ENCODE results near the gene TSC22D3. TPM values are rescaled to one million over a fixed set of nuclear protein-coding genes. Genes with fewer than 3 reads are reported as not detected.
"Not testable (repeated sequence)": the region's sequence is repeated elsewhere in the genome, so short reads cannot be mapped to it uniquely, and the experiment has no call there.

Gene TSC22D3
- total RNA-seq, 1 donor = 57.2 TPM

DNA sequence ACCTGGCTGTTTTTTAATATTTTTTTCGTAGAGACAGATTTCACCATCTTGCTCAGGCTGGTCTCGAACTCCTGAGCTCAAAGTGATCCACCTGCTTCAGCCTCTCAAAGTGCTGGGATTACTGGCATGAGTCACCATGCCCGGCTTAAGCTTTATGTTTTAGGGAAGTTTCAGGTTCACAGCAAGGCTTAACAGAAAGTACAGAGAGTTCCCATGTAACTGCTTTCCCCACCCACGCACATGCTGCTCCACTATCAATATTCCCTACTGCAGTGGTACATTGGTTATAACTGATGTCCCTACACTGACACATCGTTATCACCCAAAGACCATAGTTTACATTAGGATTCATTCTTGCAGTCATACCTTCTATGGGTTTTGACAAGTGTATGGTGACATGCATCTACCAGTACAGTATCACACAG, 84.6 kb downstream of the TSC22D3 start:
- Histone ChIP-seq H3K4me1 (ENCODE audit: insufficient read depth, low read length) (no peaks in the 10 kb centered on the region), H3K4me3 (ENCODE audit: insufficient read depth, low read length) (no peak overlapping the region), H3K4me2 (ENCODE audit: insufficient read depth, low read length) (no peak overlapping the region), H3K79me2 (ENCODE audit: insufficient read depth, low read length) (no peaks in the 10 kb centered on the region), H3K27ac (ENCODE audit: low read depth, low read length) (no peak overlapping the region), H2AFZ (ENCODE audit: low read length) (no peak overlapping the region), H3K36me3 (ENCODE audit: insufficient read depth, low read length) (no peaks in the 10 kb centered on the region), H3K27me3 (ENCODE audit: insufficient read depth, low read length) (peaks cover 19% of the 10 kb centered on the region), H4K20me1 (ENCODE audit: insufficient read depth, low read length) (no peaks in the 10 kb centered on the region), H3K9me3 (ENCODE audit: low read depth, low read length) (no peaks in the 10 kb centered on the region)
- DNase-seq (ENCODE audit: insufficient read length, low spot score, missing footprints) = no peak
- TF ChIP-seq, protein P1, sequence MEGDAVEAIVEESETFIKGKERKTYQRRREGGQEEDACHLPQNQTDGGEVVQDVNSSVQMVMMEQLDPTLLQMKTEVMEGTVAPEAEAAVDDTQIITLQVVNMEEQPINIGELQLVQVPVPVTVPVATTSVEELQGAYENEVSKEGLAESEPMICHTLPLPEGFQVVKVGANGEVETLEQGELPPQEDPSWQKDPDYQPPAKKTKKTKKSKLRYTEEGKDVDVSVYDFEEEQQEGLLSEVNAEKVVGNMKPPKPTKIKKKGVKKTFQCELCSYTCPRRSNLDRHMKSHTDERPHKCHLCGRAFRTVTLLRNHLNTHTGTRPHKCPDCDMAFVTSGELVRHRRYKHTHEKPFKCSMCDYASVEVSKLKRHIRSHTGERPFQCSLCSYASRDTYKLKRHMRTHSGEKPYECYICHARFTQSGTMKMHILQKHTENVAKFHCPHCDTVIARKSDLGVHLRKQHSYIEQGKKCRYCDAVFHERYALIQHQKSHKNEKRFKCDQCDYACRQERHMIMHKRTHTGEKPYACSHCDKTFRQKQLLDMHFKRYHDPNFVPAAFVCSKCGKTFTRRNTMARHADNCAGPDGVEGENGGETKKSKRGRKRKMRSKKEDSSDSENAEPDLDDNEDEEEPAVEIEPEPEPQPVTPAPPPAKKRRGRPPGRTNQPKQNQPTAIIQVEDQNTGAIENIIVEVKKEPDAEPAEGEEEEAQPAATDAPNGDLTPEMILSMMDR (IDR thresholded peaks at IDR 0.05; ENCODE audit: extremely low read depth, low read depth, low read length) = no peak

DNA sequence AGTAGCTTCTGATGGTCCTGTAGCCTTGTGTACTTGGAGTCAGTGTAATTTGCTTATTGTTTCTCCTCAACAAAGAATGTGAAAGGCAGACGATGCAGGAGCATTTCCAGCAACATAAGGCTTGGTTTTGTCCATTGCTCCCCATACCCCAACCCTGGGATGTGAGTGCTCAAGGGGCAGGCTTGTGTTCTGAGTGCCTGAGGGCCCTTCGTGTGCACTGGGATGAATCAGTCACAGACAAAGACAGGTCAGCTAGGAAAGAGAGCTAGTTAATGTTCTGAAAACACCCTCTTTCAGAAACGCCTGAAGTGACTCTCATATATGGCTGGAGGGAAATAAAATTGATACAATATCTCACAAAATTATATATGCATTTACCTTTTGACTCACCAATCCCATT, 88.1 kb downstream of the TSC22D3 start:
- Histone ChIP-seq H3K4me1 (ENCODE audit: insufficient read depth, low read length) (no peaks in the 10 kb centered on the region), H2AFZ (ENCODE audit: low read length) (no peak overlapping the region), H3K79me2 (ENCODE audit: insufficient read depth, low read length) (no peaks in the 10 kb centered on the region), H3K9me3 (ENCODE audit: low read depth, low read length) (no peaks in the 10 kb centered on the region), H3K4me2 (ENCODE audit: insufficient read depth, low read length) (no peak overlapping the region), H3K27me3 (ENCODE audit: insufficient read depth, low read length) (peaks cover 13% of the 10 kb centered on the region), H4K20me1 (ENCODE audit: insufficient read depth, low read length) (no peaks in the 10 kb centered on the region), H3K36me3 (ENCODE audit: insufficient read depth, low read length) (no peaks in the 10 kb centered on the region), H3K4me3 (ENCODE audit: insufficient read depth, low read length) (no peak overlapping the region), H3K27ac (ENCODE audit: low read depth, low read length) (no peak overlapping the region)
- DNase-seq (ENCODE audit: insufficient read length, low spot score, missing footprints) = no peak
- TF ChIP-seq, protein P1 (IDR thresholded peaks at IDR 0.05; ENCODE audit: extremely low read depth, low read depth, low read length) = no peak

DNA sequence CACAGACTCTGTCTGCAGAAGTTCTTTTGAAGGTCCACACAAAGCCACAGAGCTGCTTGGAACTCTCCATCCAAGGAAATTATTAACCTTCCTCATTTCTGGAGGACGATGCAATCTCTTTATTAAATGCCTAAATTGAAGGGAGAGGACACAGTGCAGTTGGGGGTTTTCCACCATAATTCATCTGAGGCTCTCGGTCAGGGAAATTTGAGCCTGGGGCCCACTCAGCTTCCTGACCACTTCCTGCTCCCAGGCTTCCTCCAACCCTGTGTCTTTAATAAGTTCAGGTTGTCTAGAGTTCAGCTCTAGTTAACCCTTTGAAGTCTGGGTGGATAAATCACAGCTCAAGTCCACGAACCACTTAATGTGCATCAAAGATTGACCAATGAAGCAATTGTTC, 88.8 kb downstream of the TSC22D3 start:
- TF ChIP-seq, protein P1 (IDR thresholded peaks at IDR 0.05; ENCODE audit: extremely low read depth, low read depth, low read length) = no peak
- no peak overlapping the region for H2AFZ ChIP-seq (ENCODE audit: low read length)
- H3K36me3 ChIP-seq (ENCODE audit: insufficient read depth, low read length) = no peaks in the 10 kb centered on the region
- DNase-seq (ENCODE audit: insufficient read length, low spot score, missing footprints) = no peak
- H4K20me1 ChIP-seq (ENCODE audit: insufficient read depth, low read length) = no peaks in the 10 kb centered on the region
- peaks cover 13% of the 10 kb centered on the region for H3K27me3 ChIP-seq (ENCODE audit: insufficient read depth, low read length)
- no peak overlapping the region for H3K27ac ChIP-seq (ENCODE audit: low read depth, low read length)
- no peaks in the 10 kb centered on the region for H3K9me3 ChIP-seq (ENCODE audit: low read depth, low read length)
- no peaks in the 10 kb centered on the region for H3K79me2 ChIP-seq (ENCODE audit: insufficient read depth, low read length)
- H3K4me1 ChIP-seq (ENCODE audit: insufficient read depth, low read length) = no peaks in the 10 kb centered on the region
- H3K4me3 ChIP-seq (ENCODE audit: insufficient read depth, low read length) = no peak overlapping the region
- no peak overlapping the region for H3K4me2 ChIP-seq (ENCODE audit: insufficient read depth, low read length)

DNA sequence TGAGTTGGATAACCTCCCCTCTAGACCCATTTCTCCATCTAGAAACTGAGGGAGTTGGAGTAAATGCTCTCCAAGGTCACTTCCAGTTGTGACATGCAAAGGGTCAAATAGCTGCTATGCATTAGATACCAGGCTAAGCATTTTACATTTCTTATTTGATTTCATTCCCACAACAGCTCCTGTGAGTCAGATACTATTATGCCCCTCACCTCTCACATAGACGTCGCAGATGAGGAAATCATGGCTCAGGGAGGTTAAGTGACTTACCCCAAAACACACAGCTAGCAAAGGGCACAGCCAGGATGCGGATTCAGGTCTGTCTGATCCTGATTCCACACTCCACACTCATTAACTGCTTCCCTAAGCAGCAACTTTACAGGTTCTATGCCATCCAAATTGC, 89.6 kb downstream of the TSC22D3 start:
- Histone ChIP-seq H3K4me1 (ENCODE audit: insufficient read depth, low read length) (no peaks in the 10 kb centered on the region), H3K9me3 (ENCODE audit: low read depth, low read length) (no peaks in the 10 kb centered on the region), H3K27ac (ENCODE audit: low read depth, low read length) (no peak overlapping the region), H3K27me3 (ENCODE audit: insufficient read depth, low read length) (peaks cover 13% of the 10 kb centered on the region), H3K4me3 (ENCODE audit: insufficient read depth, low read length) (no peak overlapping the region), H2AFZ (ENCODE audit: low read length) (no peak overlapping the region), H3K4me2 (ENCODE audit: insufficient read depth, low read length) (no peak overlapping the region), H3K36me3 (ENCODE audit: insufficient read depth, low read length) (no peaks in the 10 kb centered on the region), H3K79me2 (ENCODE audit: insufficient read depth, low read length) (no peaks in the 10 kb centered on the region), H4K20me1 (ENCODE audit: insufficient read depth, low read length) (no peaks in the 10 kb centered on the region)
- TF ChIP-seq, protein P1 (IDR thresholded peaks at IDR 0.05; ENCODE audit: extremely low read depth, low read depth, low read length) = no peak
- DNase-seq (ENCODE audit: insufficient read length, low spot score, missing footprints) = no peak

DNA sequence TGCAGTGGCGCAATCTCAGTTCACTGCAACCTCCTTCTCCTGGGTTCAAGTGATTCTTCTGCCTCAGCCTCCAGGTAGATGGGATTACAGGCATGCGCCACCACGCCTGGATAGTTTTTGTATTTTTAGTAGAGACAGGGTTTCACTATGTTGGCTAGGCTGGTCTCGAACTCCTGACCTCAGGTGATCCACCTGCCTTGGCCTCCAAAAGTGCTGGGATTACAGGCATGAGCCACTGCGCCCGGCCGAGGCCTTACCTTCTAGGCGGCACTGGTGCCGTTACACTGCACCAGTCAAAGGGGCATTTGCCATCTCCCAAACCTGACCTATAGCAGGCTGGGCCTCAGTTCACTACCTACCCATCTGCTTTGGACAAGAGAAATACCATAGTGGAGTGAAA, 90.0 kb downstream of the TSC22D3 start:
- H3K27ac ChIP-seq (ENCODE audit: low read depth, low read length); H4K20me1 ChIP-seq (ENCODE audit: insufficient read depth, low read length); H3K79me2 ChIP-seq (ENCODE audit: insufficient read depth, low read length); H2AFZ ChIP-seq (ENCODE audit: low read length); H3K36me3 ChIP-seq (ENCODE audit: insufficient read depth, low read length); H3K4me3 ChIP-seq (ENCODE audit: insufficient read depth, low read length); H3K9me3 ChIP-seq (ENCODE audit: low read depth, low read length); DNase-seq (ENCODE audit: insufficient read length, low spot score, missing footprints); H3K4me1 ChIP-seq (ENCODE audit: insufficient read depth, low read length); H3K4me2 ChIP-seq (ENCODE audit: insufficient read depth, low read length): not testable (repeated sequence)
- H3K27me3 ChIP-seq (ENCODE audit: insufficient read depth, low read length) = peaks cover 14% of the 10 kb centered on the region

All from osteoblast (primary cell).